Prostate gland (tissue), 2 donors: ENCODE results near the gene ZNF831.

ENCODE experiments used
- CTCF ChIP-seq, 4 experiments: fragments of 200-600 bp in 2 of 4; fragments of 450-650 bp in 2 of 4; sonication (generic) in 2 of 4; IDR thresholded peaks; 1 replicate in 3 of 4; 2 replicates in 1 of 4; pipeline ENCODE4 v1.5.1; 2016 to 2019; ENCODE audit warnings: antibody characterized with exemption in 4 of 4, mild to moderate bottlenecking in 2 of 4, moderate library complexity in 2 of 4
- POLR2A ChIP-seq: fragments of 450-650 bp; IDR thresholded peaks from one replicate; pipeline ENCODE4 v1.6.1; 2016; ENCODE audit warnings: antibody characterized with exemption, mild to moderate bottlenecking
- POLR2AphosphoS5 ChIP-seq: sonication (generic); formaldehyde crosslinking; IDR thresholded peaks from one replicate; pipeline ENCODE4 v1.6.1; 2017; ENCODE audit warnings: antibody characterized with exemption

- no peak for TF ChIP-seq CTCF (IDR thresholded peaks at IDR 0.05)
- no peak for TF ChIP-seq POLR2AphosphoS5
- TF ChIP-seq POLR2A: no peak
These were observed 22.2 kb downstream of the ZNF831 start for GRCh38 chr20:59185809-59186208.
